Transverse colon (tissue), 4 donors: ENCODE results near the gene RERE.

Source experiments
- CTCF ChIP-seq, 5 experiments: fragments of 200-600 bp in 3 of 5; fragments of 450-650 bp in 2 of 5; sonication (generic) in 3 of 5; IDR thresholded peaks; 1 replicate in 2 of 5; 2 replicates in 3 of 5; pipeline ENCODE4 v1.5.1; 2016 to 2017; ENCODE audit warnings: antibody characterized with exemption in 5 of 5, inconsistent platforms in 3 of 5, mild to moderate bottlenecking in 2 of 5, moderate library complexity in 1 of 5
- POLR2AphosphoS5 ChIP-seq, 3 donors: sonication (generic); formaldehyde crosslinking; IDR thresholded peaks; one replicate each; pipeline ENCODE4 v1.6.1; 2016; ENCODE audit warnings: antibody characterized with exemption in 3 of 3

GRCh38 chr1:8604041-8604945, 213.1 kb downstream of the RERE start:
- TF ChIP-seq CTCF (IDR thresholded peaks at IDR 0.05) (no peak), POLR2AphosphoS5 (IDR thresholded peaks at IDR 0.05) (no peak)
